ENCODE data around the gene HYCC1. TPM values are rescaled to one million over a fixed set of nuclear protein-coding genes. Genes with fewer than 3 reads are reported as not detected.
"Not testable (repeated sequence)": the region's sequence is repeated elsewhere in the genome, so short reads cannot be mapped to it uniquely, and the experiment has no call there.

HYCC1 gene
- polyA plus RNA-seq, 4 donors, result 19.1 to 32.3 (median 26.4) TPM

GRCh38 chr7:22989643-22990587 lies 24.0 kb downstream of the HYCC1 start:
- no peak for DNase-seq (ENCODE audit: low read depth in 4 of 4, low spot score in 3 of 4)

GRCh38 chr7:22985436-22985835 lies 28.5 kb downstream of the HYCC1 start:
- no peak for DNase-seq (ENCODE audit: low read depth in 4 of 4, low spot score in 3 of 4)

GRCh38 chr7:22983257-22983855 lies 30.6 kb downstream of the HYCC1 start:
- DNase-seq (ENCODE audit: low read depth in 4 of 4, low spot score in 3 of 4), result no peak

- no peak for DNase-seq (ENCODE audit: low read depth in 4 of 4, low spot score in 3 of 4)
Observed at GRCh38 chr7:22980422-22980821, 33.5 kb downstream of the HYCC1 start.

- no peak for DNase-seq (ENCODE audit: low read depth in 4 of 4, low spot score in 3 of 4)
Observed at GRCh38 chr7:22979861-22980260, 34.1 kb downstream of the HYCC1 start.

GRCh38 chr7:22979251-22979650 lies 34.7 kb downstream of the HYCC1 start:
- DNase-seq (ENCODE audit: low read depth in 4 of 4, low spot score in 3 of 4), result no peak

GRCh38 chr7:22974636-22975035 lies 39.3 kb downstream of the HYCC1 start:
- not testable (repeated sequence) for DNase-seq (ENCODE audit: low read depth in 4 of 4, low spot score in 3 of 4)

- DNase-seq (ENCODE audit: low read depth in 4 of 4, low spot score in 3 of 4), result no peak
Observed at GRCh38 chr7:22972207-22972606, 41.7 kb downstream of the HYCC1 start.

- no peak for DNase-seq (ENCODE audit: low read depth in 4 of 4, low spot score in 3 of 4)
Observed at GRCh38 chr7:22969010-22969431, 44.9 kb downstream of the HYCC1 start.

Other genes starting within 250 kb of the HYCC1 start
- gene TOMM7, start 191.3 kb downstream of the HYCC1 start, polyA plus RNA-seq (ENCODE audit: insufficient read length in 4 of 4), result 100 to 1,000 TPM; 350 to 436 (median 401) TPM
- gene KLHL7, start 91.7 kb upstream of the HYCC1 start, polyA plus RNA-seq (ENCODE audit: insufficient read length in 4 of 4), result 10 to 100 TPM; 49.1 to 54.4 (median 50.3) TPM
- 10 to 100 TPM; 55.8 to 85.1 (median 61.5) TPM for gene NUP42, start 167.9 kb upstream of the HYCC1 start, polyA plus RNA-seq (ENCODE audit: insufficient read length in 4 of 4)
- 10 to 100 TPM; 21.8 to 74.2 (median 30.8) TPM for gene GPNMB, start 232.6 kb upstream of the HYCC1 start, polyA plus RNA-seq (ENCODE audit: insufficient read length in 4 of 4)